Testis (tissue), 2 donors: ENCODE results near the gene PPP1R7.

ENCODE experiments used
- CTCF ChIP-seq, 3 experiments: fragments of 450-650 bp in 2 of 3; fragments of 200-600 bp in 1 of 3; sonication (generic) in 1 of 3; IDR thresholded peaks; one replicate each; pipeline ENCODE4 v1.5.1; 2016 to 2019; ENCODE audit warnings: antibody characterized with exemption in 3 of 3, mild to moderate bottlenecking in 2 of 3, moderate library complexity in 1 of 3
- POLR2A ChIP-seq: fragments of 450-650 bp; IDR thresholded peaks from one replicate; pipeline ENCODE4 v1.6.1; 2017; ENCODE audit warnings: antibody characterized with exemption, mild to moderate bottlenecking, moderate library complexity

- TF ChIP-seq CTCF (IDR thresholded peaks at IDR 0.05): no peak
- TF ChIP-seq POLR2A: no peak
Observed at GRCh38 chr2:241120440-241120839, 29.8 kb upstream of the PPP1R7 start.
